Skeletal muscle cell (primary cell): ENCODE data around the gene LINC00305.
A peak's percentile ranks its signal among the peaks of the same experiment; 100 is the strongest.

Source experiments
- DNase-seq: peaks from one replicate; pipeline ENCODE4 v3.0.0-alpha.2; 2010; ENCODE audit warnings: low read depth
- H3K4me3 ChIP-seq: 2 replicates; pipeline ENCODE4 v1.5.1; 2011; ENCODE audit warnings: low read depth, mild to moderate bottlenecking, control low read depth, low read length, moderate library complexity

The LINC00305 gene

DNA sequence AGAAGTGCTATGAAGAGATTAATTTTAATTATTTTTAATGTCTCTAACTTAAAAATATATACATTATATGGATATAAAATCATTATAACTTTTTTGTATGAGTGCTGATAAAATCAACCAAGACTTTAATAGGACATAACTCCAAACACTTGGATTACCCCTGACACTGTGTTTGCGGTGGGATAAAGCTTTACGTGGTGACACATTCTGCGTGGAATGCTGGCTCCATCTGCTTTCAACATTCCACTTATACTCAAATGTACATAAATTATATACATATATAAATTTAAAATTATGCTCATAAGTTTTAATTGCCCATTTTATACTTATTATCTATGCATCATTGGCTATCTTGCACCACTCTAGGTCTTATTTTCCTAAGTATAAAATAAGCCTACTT lies 30.5 kb downstream of the LINC00305 start:
- H3K4me3 ChIP-seq = no peak overlapping the region
- DNase-seq = no peak

DNA sequence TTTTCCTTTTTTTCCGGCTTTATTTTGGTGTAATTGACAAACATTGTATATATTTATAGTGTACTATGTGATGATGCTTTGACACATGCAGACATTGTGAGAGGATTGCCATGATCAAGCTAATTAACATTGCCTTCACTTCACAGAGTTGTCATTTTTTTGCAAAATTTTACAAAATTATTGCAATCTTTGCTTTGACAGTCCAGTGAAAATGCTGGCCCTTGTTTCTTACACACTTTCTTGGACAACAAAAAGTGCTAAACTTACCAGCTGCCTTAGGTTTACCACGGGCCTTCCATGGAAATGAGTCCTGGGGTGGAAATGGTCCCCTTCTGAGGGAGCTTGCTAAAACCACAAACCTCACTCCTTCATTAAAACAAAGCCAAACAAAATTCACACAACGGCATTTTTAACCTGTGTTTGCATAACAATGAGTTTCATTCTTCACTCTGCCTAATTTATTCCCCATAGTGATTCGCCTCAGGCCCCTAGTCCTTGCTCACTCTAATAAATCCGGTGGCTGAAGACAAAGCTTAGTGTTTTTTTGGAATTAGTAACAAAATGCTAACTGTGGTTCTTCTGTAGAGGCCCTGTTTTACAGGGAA lies 32.2 kb downstream of the LINC00305 start:
- H3K4me3 ChIP-seq = no peak overlapping the region
- DNase-seq = no peak

DNA sequence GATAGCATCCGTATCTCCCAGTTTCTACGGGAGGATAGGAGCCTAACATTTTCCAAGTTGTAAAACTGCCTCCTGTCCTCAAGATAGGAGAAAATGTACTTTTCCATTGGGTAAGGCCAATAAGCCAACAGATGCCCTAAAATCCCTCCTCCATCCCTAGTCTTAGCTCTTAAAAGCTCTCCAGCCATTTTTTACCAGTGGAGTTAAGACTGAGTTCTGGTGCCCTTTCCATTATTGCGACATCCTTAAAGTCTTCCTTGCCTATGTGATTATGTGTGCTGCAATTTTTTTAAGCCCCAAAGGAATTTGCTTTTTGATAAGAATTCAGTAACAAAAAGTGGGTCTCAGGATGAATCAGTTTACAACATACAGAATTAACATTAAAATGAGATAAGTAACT lies 33.0 kb downstream of the LINC00305 start:
- no peak for DNase-seq
- H3K4me3 ChIP-seq = no peak overlapping the region

DNA sequence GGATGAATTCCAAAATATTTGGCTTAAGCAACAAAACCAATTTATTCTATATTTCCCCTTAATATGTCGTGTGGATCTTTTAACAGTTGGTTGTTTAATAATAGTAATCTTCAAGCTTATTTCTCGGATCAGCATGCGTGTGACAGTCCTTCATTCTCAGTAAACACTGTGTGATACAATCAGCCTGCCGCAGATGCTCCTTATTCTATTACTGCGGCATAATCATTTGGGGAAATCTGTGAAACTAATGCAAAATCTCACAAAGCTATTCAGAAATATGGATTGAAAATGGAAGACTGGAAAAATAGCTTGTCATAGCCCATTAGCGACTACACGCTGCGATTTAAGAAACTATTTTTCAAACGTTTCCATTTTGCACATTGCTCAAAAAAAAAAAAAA lies 36.9 kb downstream of the LINC00305 start:
- DNase-seq = no peak

DNA sequence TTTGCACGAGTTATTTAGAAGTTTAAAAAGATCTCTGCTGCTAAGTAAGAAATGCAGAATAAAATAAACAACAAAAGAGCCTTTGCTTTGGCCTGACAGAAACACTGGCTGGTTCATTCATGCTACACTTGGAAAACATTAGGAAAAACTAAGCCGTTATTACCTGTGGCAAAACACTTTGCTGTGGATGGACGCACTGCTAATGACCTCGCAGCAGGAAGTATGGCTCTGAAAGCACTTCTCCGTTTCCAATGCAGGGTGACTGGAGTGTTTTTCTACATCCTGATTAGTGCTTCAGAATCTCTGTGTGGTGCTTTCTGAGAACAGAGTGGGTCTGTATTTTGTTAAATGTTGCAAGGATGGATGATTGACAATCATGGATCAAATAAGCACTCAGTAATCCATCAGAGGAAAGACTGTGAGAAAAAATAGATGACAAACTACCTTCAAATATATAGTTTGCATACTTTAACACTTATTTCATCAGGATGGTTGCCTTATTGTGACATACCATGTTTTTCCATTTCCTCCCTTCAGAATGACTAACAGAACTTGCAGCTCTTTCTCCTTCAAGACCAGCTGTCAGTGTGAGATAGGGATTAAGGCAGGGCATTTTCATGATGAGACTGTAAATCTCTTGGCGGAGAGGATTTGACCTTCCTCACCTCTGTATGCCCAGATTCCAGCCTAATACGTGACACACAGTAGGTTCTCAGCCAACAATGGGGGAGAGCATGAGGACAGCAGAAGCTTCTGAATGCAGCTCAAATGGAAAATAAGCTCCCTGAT lies 38.0 kb downstream of the LINC00305 start:
- no peak overlapping the region for H3K4me3 ChIP-seq
- peak; percentile 43 for DNase-seq

More for the DNA sequence above, 36.9 kb downstream of the LINC00305 start:
- H3K4me3 ChIP-seq = no peak overlapping the region

DNA sequence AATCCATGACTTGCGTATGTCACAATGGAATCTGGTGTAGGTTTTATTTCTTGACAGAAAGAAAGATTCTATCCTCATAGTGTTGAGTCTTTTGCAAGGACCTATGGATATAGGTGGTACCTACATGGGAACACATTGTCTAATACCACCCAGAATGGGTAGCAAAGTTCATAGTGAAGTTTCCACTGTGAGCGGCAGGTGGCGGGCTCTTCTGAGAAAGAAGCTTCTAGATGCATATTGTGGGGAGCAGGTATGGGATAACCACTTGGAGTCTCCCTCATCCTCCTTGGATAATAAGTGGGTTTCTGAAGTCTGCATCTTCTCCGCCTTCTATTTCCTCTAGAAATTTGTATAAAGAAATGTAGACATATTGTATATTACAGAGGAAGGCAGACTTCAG lies 44.9 kb downstream of the LINC00305 start:
- no peak overlapping the region for H3K4me3 ChIP-seq

DNA sequence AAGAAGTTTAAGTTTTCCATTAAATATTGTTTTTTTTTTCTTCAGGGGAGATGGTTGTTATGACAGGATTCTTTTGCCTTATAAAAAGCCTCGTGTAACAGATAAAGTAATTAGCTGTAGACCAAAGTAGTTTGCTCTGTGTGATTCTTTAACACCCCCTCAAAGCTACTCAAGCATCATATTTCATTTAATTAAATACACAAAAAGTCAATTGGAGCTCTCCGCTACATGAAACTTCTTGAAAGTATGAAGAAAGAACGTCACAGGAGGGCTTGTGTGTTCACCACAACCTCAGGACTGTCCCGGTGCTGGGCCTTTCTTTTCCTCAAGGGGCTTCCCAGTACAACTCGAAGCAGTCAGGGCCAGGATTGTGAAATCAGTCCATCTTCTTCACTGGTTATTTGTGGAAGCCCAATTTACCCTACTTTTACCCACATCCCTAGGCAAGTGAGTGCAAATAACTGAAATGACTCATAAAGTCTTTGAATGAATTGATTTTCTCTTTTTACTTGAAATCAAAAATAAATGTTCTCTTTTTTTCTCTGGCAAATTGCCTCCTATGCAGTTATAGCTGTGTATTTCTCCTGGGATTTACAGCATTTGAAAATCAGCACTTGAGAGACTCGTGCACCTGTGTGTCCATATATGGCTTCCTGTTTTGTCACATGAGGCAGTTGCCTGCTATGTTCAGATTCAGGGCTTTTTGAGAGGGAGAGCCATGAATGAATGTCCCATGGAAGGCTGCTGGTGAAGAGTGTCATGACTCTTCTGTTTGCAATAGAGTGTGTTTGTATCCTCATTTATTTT lies 48.6 kb downstream of the LINC00305 start:
- peak; percentile 6 for DNase-seq

More for the DNA sequence above, 44.9 kb downstream of the LINC00305 start:
- no peak for DNase-seq

DNA sequence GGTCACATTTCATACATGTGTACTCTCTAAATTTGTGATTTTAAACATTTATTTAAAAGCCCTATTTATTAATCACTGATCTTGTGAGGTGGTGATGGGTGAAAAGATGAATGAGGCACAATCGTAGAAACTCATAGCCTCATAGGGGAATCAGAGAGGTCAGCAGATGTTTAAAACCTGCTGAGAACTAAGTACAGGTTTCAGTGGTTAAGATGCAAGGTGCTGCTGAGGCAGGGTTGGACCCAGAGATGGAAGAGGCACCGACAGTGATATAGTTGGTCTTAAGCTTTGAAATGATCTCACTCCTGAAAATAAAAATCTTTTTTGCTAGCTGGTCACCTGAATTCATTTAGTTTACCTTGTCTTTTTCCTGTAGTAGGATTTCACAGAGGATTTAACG lies 49.6 kb downstream of the LINC00305 start:
- no peak overlapping the region for H3K4me3 ChIP-seq
- no peak for DNase-seq

More for the DNA sequence above, 48.6 kb downstream of the LINC00305 start:
- H3K4me3 ChIP-seq = no peak overlapping the region

DNA sequence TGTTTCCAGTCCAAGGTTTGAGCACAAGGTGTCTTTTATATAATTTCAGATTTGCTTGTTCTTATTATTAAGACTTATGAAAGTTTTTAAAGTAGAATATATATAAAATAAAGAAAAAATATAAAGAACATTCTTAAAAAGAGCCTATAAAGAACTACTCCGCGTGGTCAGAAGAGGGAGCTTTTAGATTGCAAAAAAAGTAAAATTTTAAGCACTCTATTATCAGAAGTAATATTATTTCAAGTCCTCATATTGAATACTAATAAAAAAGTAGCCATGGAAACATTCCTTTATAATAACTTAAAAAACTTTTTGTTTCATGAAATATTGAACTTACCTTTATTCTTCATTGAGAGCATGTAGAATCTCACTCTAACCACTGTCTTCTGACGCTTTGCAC lies 51.4 kb downstream of the LINC00305 start:
- DNase-seq = no peak
- no peak overlapping the region for H3K4me3 ChIP-seq

DNA sequence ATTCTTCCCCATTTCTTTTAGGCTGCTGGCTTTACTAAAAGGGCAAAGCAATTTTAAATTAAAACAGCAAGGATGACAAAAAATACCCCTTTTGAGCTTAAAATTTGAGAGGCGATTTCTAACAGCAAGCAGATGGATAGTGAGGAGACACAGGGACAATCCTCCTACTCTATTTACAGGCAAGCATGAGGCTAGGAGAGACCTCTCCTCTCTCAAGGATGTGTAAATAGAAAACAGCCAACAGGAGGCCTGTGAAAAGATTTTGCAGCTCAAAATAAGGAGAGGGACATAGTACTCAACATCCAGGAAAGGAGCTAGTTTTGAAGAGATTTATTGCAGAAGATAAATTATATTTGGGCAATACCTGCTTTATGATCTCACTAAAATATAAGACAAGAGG lies 53.8 kb downstream of the LINC00305 start:
- DNase-seq = no peak
- no peak overlapping the region for H3K4me3 ChIP-seq

DNA sequence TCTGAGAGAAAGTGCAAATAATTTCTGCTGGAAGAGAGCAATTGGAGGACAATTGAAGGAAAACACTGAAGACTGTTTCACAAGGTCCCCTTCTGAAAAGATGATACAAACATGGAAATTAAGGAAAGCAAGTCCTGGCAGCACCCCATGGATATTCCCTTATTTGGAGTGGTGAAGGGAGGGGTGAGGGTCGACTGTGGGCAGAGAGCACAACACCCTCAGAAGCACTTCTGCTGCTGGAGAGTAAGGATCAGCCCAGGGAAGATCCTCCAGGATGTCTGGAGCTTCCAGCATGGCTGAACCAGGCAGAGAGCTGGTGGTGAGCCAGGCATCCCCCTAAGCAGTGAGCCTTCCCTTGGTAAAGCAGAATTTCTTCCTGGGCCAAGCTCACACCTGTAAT lies 54.7 kb downstream of the LINC00305 start:
- H3K4me3 ChIP-seq = no peak overlapping the region
- no peak for DNase-seq

DNA sequence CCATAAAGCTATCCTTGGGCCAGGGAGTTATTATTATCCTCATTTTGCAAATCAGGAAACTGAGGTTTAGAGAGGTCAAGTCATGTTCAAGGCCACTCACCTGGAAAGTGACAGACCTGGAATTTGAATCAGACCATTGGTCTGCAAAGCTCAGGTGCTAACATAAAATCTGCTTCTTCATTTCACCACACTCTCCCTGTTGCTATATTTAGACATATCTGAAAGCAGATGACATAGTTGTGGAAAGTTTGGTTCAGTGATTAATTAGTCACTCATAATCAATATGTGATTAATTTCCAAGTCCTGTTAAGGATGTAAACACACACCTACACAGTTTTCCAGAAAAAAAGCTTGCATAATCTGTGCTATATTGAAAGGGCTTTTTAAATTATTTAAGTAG lies 57.4 kb downstream of the LINC00305 start:
- H3K4me3 ChIP-seq = no peak overlapping the region
- DNase-seq = no peak

DNA sequence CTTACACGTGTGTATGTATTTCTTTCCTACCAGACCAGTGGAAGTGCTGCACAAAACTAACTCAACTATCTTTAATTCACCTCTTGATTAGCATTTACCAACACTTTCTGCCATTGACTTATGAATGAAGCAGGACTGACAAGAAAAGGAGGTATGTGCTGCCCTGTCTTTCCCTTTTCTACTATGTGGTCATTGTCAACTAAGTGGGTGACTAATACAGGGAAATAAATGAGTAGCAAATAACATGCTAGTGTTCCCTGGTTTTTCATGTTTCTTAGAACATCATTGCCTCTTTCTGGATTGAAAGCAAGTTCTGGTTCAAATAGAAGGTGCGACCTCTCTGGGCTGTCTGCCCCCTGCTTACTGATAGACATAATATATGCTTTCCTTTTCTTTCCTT lies 58.0 kb downstream of the LINC00305 start:
- no peak for DNase-seq
- no peak overlapping the region for H3K4me3 ChIP-seq

DNA sequence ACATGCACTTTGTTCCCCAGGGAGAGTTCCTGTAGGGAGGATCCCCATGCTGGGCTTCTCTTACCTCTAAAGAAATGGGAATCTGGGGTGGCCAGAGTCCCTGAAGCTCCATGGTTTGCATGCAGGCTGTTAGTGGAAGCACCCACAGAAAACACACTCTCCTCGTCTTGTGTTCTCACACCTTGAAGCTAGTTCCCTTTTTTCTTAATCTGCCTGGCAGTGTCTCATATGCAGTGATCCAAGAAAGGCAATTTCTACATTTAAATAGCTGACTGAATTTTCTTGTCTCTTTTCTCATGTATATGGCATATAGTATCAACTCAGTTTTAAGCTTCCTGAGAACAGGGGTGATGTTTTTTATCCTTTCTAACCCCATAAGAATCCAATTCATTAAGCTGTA lies 65.0 kb downstream of the LINC00305 start:
- no peak for DNase-seq

DNA sequence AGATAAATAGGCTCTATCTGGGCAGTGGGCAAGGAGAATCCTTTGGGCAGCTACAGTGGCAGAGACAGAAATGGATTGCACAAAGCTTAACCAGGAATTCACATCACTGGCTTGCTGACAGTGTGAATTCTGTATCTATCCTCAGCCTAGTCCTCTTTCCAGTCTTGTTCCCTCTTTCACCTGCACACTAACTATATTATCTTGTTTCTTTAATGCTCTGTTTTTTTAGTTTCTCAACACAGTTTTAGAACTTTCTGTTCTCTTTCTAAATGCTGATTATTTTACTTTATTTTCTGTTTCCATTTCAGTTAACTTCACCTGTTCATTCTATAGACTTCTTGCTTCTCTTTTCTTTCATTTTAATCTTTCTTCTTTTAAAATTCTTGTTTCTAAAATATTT lies 66.4 kb downstream of the LINC00305 start:
- no peak overlapping the region for H3K4me3 ChIP-seq
- no peak for DNase-seq

More for the DNA sequence above, 65.0 kb downstream of the LINC00305 start:
- no peak overlapping the region for H3K4me3 ChIP-seq

DNA sequence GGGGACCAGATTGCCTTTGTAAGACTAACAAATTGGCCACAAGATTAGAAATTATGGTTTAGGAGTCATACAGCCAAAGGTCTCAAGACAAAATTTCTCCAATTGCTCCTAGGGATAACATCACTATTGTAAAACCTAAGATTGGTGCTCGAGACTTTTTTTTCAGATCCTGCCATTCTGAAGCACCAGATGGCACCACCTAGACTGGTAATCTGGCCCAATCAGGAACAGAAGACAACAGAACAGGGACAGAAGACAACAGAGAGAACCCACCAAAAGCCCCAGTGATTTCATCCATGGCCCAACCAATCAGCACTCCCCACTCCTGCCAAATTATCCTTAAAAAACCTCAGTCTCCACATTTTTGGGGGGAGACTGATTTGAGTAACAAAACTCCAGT lies 66.8 kb downstream of the LINC00305 start:
- DNase-seq = no peak
- H3K4me3 ChIP-seq = no peak overlapping the region

DNA sequence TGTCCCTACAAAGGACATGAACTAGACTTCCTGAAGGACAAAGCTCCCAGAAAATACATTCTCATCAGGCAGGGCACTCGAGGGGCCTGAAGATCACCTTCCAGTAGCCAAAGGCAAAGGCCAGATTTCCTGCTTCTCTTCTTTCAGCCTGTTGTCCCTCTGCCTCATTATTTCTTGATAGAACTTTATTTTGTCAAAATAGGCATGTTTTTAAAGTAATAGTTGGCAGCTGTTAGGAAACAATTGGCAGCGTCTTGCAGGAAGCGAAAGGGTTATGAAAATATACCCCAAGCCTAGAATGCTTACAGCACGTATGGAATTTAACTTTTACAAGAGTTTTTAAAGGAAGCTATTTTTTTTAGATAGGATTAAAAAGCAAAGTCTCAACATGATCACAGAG lies 74.9 kb downstream of the LINC00305 start:
- no peak for DNase-seq
- no peak overlapping the region for H3K4me3 ChIP-seq

DNA sequence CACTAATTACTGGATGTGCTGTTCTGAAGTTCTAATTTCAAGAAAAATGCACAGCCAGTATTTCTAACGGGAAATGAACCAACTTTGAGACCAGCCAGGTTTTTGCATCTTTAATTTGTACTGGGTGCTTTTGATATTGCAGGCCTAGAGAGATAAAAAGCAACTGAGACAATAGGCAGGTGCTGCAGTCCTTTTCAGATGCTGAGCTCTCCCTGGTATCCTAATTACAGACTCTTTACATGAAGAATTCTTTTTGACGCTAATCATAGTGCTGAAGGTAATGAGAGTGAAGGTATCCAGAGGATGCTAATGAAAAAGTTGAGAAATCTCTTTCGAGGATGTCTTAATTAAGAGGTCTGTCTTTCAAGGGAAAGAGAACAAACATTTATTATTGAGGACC lies 93.9 kb downstream of the LINC00305 start:
- no peak overlapping the region for H3K4me3 ChIP-seq
- DNase-seq = no peak

DNA sequence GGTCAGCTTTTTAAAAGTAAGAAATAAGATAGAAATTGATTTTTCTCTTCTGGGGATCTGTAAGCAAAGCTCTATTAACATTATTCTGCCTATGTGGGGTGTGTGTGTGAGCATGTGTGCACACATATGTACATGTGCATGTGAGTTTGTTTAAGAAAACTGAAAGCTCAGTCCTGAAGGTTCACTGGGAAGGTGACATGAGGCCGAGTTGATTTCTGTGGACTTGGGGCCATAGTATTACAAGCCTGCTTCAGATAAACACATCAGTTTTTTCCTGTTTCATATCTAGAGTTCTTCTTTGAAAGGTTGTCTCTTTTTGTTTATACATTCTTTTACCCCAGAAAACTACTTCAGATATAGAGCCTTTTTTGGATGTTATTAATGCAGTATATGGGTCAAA lies 95.6 kb downstream of the LINC00305 start:
- no peak overlapping the region for H3K4me3 ChIP-seq
- no peak for DNase-seq

DNA sequence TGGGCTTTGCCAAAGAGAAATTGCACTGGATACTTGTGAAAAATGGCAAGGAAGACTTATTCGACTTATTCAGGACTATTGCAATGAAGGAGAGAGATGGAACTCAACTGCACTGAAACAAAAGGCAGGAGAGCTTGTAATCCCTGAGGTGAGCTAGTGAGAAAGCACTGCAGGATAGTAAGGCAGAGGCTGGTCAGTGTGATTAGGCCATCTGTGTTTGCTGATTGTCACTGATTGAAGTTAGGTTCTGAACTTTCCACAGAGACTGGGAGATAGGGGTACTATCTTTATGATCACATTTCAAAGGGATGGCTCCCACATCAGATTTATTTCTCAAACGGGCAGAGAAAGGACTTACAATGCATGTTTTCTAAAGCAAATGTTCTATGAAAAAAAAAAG lies 96.1 kb downstream of the LINC00305 start:
- no peak overlapping the region for H3K4me3 ChIP-seq
- no peak for DNase-seq
